HG03064 (cell line): ENCODE results near the gene RBM22.
A peak's percentile ranks its signal among the peaks of the same experiment; 100 is the strongest.
"Not testable (repeated sequence)": the region's sequence is repeated elsewhere in the genome, so short reads cannot be mapped to it uniquely, and the experiment has no call there.

Source experiments
- ATAC-seq: cut with Tn5 transposase; IDR thresholded peaks from one replicate; pipeline ENCODE4 v1.9.1; 2021; ENCODE audit warnings: low read depth; ENCODE audit not compliant: unreplicated experiment

RBM22 gene

DNA sequence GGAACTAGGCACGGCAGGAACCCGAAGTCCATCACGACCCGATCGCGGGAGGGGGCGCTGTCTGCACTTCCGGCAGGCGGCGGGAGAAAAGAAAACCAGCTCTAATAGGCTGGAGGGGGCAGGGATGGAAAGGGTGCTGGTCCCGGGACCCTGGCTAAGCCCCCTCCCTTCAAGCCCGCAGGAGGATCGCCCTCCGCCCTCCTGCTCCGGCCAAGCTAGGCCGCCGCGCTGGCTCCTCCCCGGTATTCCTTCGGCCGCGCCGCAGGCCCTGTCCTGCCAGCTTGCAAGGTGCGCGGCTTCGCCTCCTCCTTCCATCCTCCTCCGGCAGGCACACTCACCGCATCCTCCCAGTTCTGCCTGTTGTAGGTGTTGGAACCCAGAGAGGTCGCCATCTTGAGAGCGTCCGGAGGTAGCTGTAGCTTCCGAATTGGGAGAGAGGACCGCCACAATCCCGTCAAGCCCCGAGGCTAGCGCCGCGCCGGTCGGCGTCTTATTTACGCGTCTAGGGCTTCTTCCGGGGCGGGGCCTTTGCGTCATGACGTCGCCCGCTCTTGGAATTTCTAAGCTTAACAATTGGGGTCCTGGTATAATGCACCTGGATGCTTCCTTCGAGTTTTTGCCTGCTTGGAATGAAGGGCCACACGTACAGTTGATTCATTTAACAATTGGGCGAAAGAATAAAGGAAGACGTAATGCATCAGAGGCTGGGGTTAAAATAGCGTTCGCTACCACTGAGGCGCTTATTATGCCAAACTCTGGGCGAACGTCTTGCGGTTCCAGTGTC lies at the start of gene RBM22:
Gene RBM22 (minus strand): TSS at position 469 of the 784 bp plus-strand sequence. CDS start 77 bp downstream, at position 392.
- ATAC-seq: peak; percentile 99

DNA sequence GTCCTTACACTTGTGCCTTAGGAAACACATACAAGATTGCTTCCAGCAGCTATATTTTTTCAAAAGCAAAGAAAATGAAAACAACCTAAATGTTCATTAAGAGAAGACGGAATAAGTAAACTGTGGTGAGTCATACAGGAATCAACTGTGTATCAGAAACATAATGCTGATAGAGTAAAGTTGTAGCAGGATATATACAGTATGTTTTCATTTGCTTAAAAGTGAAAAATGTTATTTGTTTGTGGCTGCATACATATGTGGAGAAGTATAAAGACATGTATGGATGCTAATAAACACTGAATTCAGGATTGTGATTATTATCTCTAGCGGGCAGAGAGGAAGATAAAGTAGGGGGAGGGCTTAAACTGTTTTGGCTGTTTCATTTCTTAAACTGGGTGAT lies 49.6 kb upstream of the RBM22 start:
- ATAC-seq: no peak

DNA sequence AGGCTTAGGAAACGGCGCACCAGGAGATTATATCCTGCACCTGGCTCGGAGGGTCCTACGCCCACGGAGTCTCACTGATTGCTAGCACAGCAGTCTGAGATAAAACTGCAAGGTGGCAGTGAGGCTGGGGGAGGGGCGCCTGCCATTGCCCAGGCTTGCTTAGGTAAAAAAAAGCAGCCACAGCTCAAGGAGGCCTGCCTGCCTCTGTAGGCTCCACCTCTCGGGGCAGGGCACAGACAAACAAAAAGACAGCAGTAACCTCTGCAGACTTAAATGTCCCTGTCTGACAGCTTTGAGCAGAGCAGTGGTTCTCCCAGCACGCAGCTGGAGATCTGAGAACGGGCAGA lies 42.3 kb upstream of the RBM22 start:
- not testable (repeated sequence) for ATAC-seq

DNA sequence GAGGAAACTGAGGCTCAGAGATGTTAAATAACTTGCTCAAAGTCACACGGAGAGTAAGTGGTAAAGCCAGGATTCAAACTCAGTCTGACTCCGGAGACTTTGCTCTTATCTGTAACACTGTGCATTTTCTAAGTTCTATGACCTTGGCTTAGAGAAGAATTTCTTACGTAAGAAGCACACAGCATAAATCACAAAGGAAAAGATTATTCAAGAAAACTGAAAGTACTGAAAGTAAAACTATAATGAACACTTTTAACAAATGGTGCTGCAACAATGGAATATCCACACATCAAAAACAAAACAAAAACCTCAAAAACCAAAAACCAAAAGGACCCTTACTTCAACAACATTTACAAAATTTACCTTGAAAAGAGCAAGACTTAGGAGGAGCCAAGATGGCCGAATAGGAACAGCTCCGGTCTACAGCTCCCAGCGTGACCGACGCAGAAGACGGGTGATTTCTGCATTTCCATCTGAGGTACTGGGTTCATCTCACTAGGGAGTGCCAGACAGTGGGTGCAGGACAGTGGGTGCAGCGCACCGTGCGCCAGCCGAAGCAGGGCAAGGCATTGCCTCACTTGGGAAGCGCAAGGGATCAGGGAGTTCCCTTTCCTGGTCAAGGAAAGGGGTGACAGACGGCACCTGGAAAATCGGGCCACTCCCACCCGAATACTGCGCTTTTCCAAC lies 41.7 kb upstream of the RBM22 start:
- not testable (repeated sequence) for ATAC-seq

- ATAC-seq: no peak
Observed at GRCh38 chr5:150740992-150741391, 40.1 kb upstream of the RBM22 start.

GRCh38 chr5:150738862-150739261 lies 38.0 kb upstream of the RBM22 start:
- ATAC-seq: no peak

DNA sequence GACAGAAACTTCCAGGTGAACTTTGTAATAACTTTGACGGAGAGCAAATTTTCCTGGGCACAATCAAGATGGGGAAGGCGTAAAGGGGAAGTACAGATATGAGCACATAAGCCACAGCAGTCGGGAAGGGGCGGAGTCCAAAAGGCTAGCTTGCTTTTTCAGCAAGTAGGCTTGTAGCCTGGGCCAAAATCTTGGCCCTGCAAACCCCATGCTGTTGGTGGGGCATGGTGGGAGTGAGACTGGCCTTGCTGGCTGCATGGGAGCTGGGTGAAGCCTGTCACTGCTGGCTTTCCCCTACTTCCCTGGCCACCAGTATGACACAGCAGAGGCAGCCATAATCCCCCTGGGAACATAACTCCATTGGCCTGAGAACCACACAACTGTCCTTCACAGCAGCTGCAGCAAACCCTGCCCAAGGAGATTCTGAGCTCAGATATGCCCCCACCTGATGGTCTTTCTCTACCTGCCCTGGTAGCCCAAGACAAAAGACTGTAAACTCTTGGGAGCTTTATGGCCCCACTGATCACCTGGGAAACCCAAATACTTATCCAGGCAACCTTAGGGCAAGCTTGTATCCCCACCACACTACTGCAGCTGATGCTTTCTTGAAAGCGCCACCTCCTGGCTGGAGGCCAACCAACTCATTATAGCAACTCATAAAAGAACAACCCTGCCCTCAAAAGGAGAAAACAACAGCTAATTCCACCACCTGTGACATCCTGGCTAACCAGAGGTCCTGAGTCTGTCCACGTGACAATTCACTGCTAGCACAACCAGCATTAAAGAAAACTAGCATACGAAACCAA lies 33.9 kb upstream of the RBM22 start:
- ATAC-seq: peak; percentile 72

GRCh38 chr5:150731669-150732242 lies 30.9 kb upstream of the RBM22 start:
- ATAC-seq: no peak

- ATAC-seq: no peak
Observed at GRCh38 chr5:150729859-150730258, 29.0 kb upstream of the RBM22 start.

DNA sequence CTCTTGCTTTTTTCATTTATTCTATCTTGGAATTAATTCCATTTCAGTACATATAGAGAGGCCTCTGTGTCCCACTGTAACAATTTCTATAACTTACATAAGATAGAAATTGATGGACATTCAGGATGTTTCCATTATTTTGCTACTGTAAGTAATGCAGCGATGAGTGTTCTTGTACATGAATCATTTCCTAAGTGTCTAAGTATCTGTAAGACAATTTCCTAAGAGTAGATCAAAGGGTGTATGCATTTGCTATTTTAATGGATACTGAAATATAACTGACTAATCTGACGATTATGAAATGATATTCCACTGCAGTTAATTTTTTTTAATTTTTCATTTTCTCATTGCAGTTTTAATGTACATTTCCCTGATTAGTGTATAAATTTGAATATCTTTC lies 23.0 kb upstream of the RBM22 start:
- ATAC-seq: no peak

DNA sequence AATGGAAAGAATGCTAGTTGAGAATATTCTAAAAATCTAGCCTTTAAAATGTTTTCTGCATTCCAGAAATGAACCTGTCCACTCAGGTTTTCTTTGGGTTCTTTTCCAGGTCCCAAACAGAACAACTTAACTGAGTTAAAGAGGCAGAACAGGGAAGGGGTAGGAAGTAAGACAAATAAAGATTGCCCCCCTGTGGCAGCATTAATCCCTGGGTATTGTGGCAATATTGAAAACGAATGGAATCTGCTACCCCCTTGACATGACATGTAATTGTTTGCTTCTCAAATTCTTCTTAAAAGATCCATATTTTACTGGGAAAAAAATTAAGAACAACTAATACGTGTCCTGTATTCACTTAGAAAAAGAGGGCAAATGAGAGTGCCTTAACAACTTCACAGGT lies 9.3 kb upstream of the RBM22 start:
- ATAC-seq: no peak

DNA sequence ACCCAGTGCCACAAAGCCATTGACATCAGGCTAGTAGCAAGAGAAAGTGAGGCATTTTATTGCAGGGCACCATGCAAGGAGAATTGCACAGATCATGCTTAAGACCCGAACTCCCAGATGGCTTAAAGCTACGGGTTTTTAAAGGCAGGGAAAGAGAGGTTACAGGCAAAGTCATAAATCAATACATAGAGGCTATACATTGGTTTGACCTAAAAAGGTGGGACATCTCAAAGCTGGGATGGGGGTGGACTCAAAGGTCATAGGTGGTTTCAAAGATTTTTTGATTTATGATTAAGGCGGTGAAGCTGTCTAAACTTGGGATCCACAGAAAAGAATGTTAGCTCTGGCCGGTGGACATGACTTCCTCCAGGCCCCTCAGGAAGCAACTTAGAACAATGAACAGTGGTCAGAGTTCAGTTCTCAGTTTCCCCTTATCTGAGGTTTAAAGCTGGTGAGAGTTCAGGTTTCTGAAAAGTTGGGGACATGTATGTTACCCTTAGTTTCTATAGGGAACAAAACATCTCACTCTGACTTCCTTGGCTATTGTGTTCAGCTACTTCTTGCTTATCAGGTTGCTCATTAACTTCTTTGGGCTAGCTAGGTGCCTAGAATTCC lies 6.0 kb upstream of the RBM22 start:
- ATAC-seq: no peak

GRCh38 chr5:150703762-150704161 lies 2.9 kb upstream of the RBM22 start:
- ATAC-seq: no peak

DNA sequence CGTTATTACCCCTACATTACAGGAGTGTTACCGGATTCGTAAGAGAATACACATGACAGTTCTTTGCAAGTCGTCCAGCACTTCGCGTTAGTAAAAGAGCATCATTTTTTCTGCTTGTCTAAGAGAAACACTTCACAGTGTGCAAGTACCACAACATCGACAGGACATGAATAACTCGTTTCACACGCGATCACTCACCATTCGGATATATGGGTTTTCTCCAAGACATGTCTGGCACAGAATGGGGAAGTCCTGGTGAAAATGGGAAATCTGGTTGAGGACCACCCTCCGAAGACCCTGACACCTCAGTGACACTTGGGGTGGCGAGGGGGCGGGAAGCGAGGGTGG lies 642 bp downstream of the RBM22 start:
- ATAC-seq: no peak

- ATAC-seq: no peak
Observed at GRCh38 chr5:150694612-150695011, 6.2 kb downstream of the RBM22 start.

DNA sequence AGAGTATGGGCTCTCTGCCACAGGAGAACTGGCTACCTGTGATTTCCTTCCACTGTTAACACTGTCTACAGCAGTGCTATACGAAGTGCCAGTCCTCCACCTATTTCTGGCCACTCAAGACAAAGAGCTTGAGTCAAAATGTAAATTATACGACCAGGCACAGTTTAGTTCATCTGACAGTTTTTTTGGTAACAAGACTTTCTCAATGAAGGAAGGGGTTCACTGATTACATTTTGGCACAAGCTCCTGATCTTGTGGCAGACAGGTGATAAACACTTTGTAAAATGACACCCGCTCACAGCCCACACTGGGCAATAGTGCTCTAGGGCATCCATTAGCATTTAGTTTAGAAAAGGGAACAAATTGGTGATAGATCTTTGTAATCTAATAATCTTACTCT lies 8.6 kb downstream of the RBM22 start:
- no peak for ATAC-seq

DNA sequence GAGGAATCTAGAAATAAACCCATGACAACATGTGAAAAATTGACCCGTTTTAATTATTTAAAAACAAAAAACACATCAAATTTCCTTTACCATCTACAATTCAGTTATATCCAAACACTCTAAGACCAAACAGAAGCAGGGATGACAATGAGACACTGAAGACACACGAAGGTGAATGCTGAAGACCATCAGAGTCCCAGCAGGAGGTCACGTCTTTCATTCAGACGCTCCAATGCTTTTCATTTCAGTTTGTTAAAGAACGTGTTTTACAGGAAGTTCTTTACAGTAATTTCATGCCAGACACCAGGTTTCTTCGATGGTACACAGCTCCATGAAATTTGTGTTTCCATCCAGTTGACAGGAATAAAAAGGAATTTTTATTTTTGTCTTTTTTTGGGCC lies 10.1 kb downstream of the RBM22 start:
- ATAC-seq: no peak

DNA sequence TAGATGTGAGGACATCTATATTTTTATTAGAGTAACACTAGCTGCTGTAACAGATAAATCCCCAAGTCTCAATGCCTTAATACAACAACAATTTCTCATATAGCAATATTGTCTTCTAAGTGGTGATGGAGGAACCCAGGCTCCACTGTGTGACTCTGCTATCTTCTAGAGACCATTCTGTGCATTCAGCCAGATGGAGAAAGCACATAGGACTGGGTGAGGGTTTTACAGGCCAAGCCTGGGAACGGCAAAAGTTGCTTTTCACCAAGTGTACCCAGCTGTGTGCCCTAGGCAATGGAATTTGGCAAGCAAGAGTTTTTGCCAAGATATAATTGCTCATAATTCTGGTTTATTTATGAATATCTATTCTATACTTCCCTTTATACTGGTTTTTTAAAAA lies 11.7 kb downstream of the RBM22 start:
- ATAC-seq: no peak

- no peak for ATAC-seq
Observed at GRCh38 chr5:150676578-150676977, 24.3 kb downstream of the RBM22 start.

DNA sequence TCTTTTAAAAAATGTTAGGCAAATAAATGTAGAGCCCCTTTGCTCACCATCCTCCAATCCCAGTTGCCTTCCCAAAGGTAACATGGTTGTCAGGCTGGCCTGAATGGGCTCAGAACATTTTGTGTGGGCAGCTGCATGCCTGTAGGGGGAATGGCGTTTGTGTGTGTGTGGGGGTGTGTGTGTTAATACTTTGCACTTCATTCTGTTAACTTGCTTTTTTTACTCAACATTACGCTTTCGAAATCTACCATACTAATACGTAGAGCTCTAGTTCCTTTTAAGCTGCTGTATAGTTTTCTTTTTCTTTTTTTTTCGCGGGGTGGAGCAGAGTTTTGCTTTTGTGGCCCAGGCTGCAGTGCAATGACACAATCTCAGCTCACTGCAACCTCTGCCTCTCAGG lies 25.8 kb downstream of the RBM22 start:
- no peak for ATAC-seq

GRCh38 chr5:150674341-150674821 lies 26.5 kb downstream of the RBM22 start:
- no peak for ATAC-seq
